WTC11 (cell line): ENCODE data around the gene C10orf71.

Experiments
- CTCF ChIP-seq: fragments of 200-600 bp; IDR thresholded peaks from 2 replicates; pipeline ENCODE4 v1.8.0; 2022; ENCODE audit warnings: antibody characterized with exemption
- ELF4 ChIP-seq: sonication (generic); formaldehyde crosslinking; IDR thresholded peaks from 2 replicates; pipeline ENCODE4 v1.8.1; 2022; ENCODE audit warnings: low read depth, mild to moderate bottlenecking, moderate library complexity, missing genetic modification reagents
- GTF2I ChIP-seq: fragments of 250-450 bp; sonication (Bioruptor Pico); conservative IDR thresholded peaks from 2 replicates; pipeline ENCODE4 v1.4.0; 2021; ENCODE audit warnings: mild to moderate bottlenecking
- MAX ChIP-seq: sonication (generic); formaldehyde crosslinking; IDR thresholded peaks from 2 replicates; pipeline ENCODE4 v1.8.0; 2022; ENCODE audit warnings: mild to moderate bottlenecking, missing genetic modification reagents
- RORB ChIP-seq: fragments of 250-450 bp; sonication (Bioruptor Pico); IDR thresholded peaks from 2 replicates; pipeline ENCODE4 v1.9.0; 2021; ENCODE audit warnings: mild to moderate bottlenecking
- USF1 ChIP-seq: sonication (generic); formaldehyde crosslinking; IDR thresholded peaks from 2 replicates; pipeline ENCODE4 v1.8.0; 2022; ENCODE audit warnings: mild to moderate bottlenecking, missing genetic modification reagents
- USF2 ChIP-seq: sonication (generic); formaldehyde crosslinking; IDR thresholded peaks from 2 replicates; pipeline ENCODE4 v1.8.1; 2023; ENCODE audit warnings: mild to moderate bottlenecking, missing genetic modification reagents, moderate library complexity

GRCh38 chr10:49364747-49365146 lies 65.8 kb downstream of the C10orf71 start:
- TF ChIP-seq USF1 (no peak), USF2 (CRISPR knock-in tag) (no peak), MAX (CRISPR knock-in tag) (no peak), CTCF (no peak), ELF4 (CRISPR knock-in tag) (no peak), RORB (CRISPR knock-in tag) (no peak), GTF2I (CRISPR knock-in tag) (no peak)
